AG04450 (cell line): ENCODE data around the gene TRIP12. TPM values are rescaled to one million over a fixed set of nuclear protein-coding genes. Genes with fewer than 3 reads are reported as not detected.

Experiments
- CTCF ChIA-PET: fragments of 300-600, 350-600 bp; formaldehyde crosslinking; extraction: SDS; loops from one replicate; lab custom pipeline; 2022; ENCODE audit warnings: antibody characterized with exemption, inconsistent platforms; lab: Charles Lee
- POLR2A ChIA-PET: fragments of 350-600 bp; formaldehyde crosslinking; extraction: SDS; loops from one replicate; lab custom pipeline; 2021; ENCODE audit warnings: antibody characterized with exemption, inconsistent platforms; lab: Yijun Ruan, JAX
- DNase-seq: peaks from one replicate; pipeline ENCODE4 v3.0.0-alpha.2; 2011; ENCODE audit warnings: low read depth, low spot score
- H3K27ac ChIP-seq: one replicate; pipeline ENCODE4 v1.5.1; 2012; ENCODE audit warnings: low read depth, low read length, control low read depth
- H3K27me3 ChIP-seq: one replicate; pipeline ENCODE4 v1.6.0; 2012; ENCODE audit warnings: low read length; ENCODE audit not compliant: control insufficient read depth, insufficient read depth
- H3K4me3 ChIP-seq: 2 replicates; pipeline ENCODE4 v1.5.1; 2011; ENCODE audit warnings: mild to moderate bottlenecking, low read depth, low read length, control low read depth
- H3K9me3 ChIP-seq: 2 replicates; pipeline ENCODE4 v1.5.1; 2012; ENCODE audit warnings: low read length; ENCODE audit not compliant: control insufficient read depth, insufficient read depth
- polyA plus RNA-seq: library from polyadenylated mRNA; depleted of rRNA; stranded (reverse); fragments of >200 nt; gene quantifications from 2 replicates; pipeline ENCODE4 v1.2.3, GENCODE V29; 2011
- TF ChIP-seq, protein P1 (sequence below): IDR thresholded peaks from 2 replicates; pipeline ENCODE4 v1.5.1; 2011; ENCODE audit warnings: low read depth, low read length, control low read depth, inconsistent platforms

The TRIP12 gene
- polyA plus RNA-seq, 1 experiment = 170 TPM

DNA sequence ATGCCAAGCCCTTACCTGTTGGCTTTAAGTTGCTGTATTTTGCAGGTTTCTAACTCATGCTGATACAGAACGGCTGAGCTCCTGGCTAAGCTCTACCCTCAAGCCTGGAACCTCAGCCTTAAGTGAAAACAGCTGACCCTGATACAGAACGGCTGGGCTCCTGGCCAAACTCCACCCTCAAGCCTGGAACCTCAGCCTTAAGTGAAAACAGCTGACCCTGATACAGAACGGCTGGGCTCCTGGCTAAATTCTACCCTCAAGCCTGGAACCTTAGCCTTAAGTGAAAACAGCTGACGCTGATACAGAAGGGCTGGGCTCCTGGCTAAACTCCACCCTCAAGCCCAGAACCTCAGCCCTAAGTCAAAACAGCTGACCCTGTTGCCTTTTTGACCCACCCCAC, 189.9 kb downstream of the TRIP12 start:
- H3K27me3 ChIP-seq = no peaks in the 10 kb centered on the region
- no peak overlapping the region for H3K4me3 ChIP-seq
- no peak overlapping the region for H3K27ac ChIP-seq
- ChIA-PET CTCF (no interaction called here), POLR2A (no interaction called here)
- DNase-seq = no peak
- H3K9me3 ChIP-seq = no peaks in the 10 kb centered on the region; the same call in 1 of the 2 replicates
- TF ChIP-seq, protein P1, sequence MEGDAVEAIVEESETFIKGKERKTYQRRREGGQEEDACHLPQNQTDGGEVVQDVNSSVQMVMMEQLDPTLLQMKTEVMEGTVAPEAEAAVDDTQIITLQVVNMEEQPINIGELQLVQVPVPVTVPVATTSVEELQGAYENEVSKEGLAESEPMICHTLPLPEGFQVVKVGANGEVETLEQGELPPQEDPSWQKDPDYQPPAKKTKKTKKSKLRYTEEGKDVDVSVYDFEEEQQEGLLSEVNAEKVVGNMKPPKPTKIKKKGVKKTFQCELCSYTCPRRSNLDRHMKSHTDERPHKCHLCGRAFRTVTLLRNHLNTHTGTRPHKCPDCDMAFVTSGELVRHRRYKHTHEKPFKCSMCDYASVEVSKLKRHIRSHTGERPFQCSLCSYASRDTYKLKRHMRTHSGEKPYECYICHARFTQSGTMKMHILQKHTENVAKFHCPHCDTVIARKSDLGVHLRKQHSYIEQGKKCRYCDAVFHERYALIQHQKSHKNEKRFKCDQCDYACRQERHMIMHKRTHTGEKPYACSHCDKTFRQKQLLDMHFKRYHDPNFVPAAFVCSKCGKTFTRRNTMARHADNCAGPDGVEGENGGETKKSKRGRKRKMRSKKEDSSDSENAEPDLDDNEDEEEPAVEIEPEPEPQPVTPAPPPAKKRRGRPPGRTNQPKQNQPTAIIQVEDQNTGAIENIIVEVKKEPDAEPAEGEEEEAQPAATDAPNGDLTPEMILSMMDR = no peak

DNA sequence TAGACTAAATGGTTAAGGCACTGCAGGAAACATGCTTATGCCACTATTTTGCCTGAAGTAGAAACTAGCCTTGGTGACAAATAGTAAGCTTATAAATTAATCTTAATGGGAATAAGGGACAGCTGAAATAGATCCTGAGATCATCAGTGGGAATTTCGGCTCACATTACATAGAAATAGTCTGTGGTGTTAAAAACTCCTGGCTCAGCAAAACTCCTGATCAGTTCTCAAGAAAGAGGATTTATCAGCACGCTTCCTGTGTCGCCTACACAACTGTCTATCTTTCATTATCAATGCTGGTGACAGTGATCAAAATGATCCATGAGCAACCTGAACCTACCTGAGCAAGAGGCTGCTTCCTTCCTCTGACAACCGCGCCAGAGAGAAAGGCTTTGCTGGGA, 190.4 kb downstream of the TRIP12 start:
- Histone ChIP-seq H3K9me3 (no peaks in the 10 kb centered on the region; the same call in 1 of the 2 replicates), H3K27ac (no peak overlapping the region), H3K27me3 (no peaks in the 10 kb centered on the region), H3K4me3 (no peak overlapping the region)
- DNase-seq = no peak
- ChIA-PET CTCF (interaction anchor here (0.9 kb wide), 1 partner anchor 9 kb away, joined by 3 read pairs; no protein-coding TSS in a partner anchor), POLR2A (no interaction called here)
- TF ChIP-seq, protein P1 = no peak

DNA sequence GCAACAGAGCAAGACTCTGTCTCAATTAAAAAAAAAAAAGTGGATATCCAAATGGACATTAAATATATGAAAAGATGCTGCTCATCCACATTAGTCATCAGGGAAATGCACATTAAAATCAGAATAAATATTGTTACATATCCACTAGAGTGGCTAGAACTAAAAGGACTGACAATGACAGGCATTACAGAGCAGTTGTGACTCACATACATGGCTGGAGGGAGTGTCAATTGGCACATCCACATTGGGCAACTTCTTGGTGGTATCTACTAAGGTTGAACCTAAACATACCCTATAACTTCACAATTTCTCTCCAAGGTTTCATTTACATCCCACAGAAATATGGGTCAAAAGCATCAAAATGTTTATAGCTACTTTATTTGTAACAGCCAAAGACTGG, 193.4 kb downstream of the TRIP12 start:
- ChIA-PET POLR2A (no interaction called here), CTCF (no interaction called here)
- H3K9me3 ChIP-seq = no peaks in the 10 kb centered on the region
- no peak overlapping the region for H3K4me3 ChIP-seq
- TF ChIP-seq, protein P1 = no peak
- H3K27ac ChIP-seq = no peak overlapping the region
- no peaks in the 10 kb centered on the region for H3K27me3 ChIP-seq
- DNase-seq = no peak

DNA sequence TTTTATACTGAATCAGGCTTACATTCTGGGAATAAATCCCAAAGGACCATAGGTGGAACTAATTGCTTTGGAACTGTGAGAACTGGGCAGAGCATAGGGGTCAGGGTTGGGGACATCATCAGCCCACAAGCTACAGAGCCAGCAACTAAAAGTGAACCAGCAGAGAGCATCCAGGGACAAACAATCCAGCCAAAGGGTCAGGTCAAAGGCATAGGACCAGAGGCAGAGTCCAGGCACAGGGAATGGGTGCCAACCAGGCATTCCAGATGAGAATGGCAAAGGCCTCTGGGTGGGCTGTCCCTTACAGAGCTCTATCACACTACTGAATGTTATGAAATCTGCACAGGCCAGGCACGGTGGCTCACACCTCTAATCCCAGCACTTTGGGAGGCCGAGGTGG, 195.2 kb downstream of the TRIP12 start:
- ChIA-PET POLR2A (no interaction called here), CTCF (interaction anchor here (1.7 kb wide), 1 partner anchor 54 kb away, joined by 5 read pairs; no protein-coding TSS in a partner anchor)

More for the DNA sequence above, 195.2 kb downstream of the TRIP12 start:
- Histone ChIP-seq H3K4me3 (no peak overlapping the region), H3K27ac (no peak overlapping the region), H3K27me3 (no peaks in the 10 kb centered on the region), H3K9me3 (no peaks in the 10 kb centered on the region)
- TF ChIP-seq, protein P1 = no peak
- DNase-seq = no peak
